Measurements from ENCODE around the gene SLC41A3.

The SLC41A3 gene

DNA sequence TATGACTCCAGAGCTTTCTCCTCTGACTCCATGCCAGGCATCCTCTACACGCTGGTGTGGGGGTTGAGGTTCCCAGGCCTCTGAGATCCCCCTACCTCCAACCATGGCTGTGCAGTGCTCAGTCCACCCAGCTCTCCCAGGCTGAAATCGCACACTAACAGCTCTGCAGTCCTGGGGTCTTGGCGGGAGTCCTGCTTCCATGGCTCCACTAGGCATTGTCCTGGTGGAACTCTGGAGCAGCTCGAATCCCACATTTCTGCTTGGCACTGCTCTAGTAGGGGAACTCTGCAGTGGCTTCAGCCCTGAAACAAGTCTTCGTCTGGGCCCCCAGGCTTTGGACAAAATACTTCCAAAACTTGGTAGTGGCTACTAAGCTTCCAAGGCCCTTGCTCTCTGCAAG lies 64.2 kb downstream of the SLC41A3 start:
- Histone ChIP-seq H3K27me3 (replicated peaks; ENCODE audit: insufficient read depth, low read length) (no peaks in the 10 kb centered on the region), H3K4me2 (ENCODE audit: low read depth, low read length) (no peak overlapping the region), H3K27ac (ENCODE audit: low read length) (no peak overlapping the region), H3K9ac (ENCODE audit: low read length) (no peak overlapping the region), H3K9me2 (replicated peaks; ENCODE audit: insufficient read depth, low read length) (no peaks in the 10 kb centered on the region), H3K4me1 (ENCODE audit: low read length) (no peaks in the 10 kb centered on the region), H3K79me2 (ENCODE audit: low read length) (no peaks in the 10 kb centered on the region), H4K20me1 (ENCODE audit: insufficient read depth, low read length) (no peaks in the 10 kb centered on the region), H3F3A (ENCODE audit: insufficient read depth, low read length) (no peaks in the 10 kb centered on the region), H2AFZ (ENCODE audit: low read length) (no peak overlapping the region), H3K36me3 (replicated peaks; ENCODE audit: insufficient read depth, low read length) (no peaks in the 10 kb centered on the region), H3K9me3 (replicated peaks; ENCODE audit: insufficient read depth, low read length) (no peaks in the 10 kb centered on the region), H3K4me3 (ENCODE audit: low read length) (no peak overlapping the region)
- DNase-seq = no peak
- no peak for TF ChIP-seq EZH2phosphoT487 (IDR thresholded peaks at IDR 0.05; ENCODE audit: low read length)
- TF ChIP-seq EZH2 (optimal IDR thresholded peaks at IDR 0.05; ENCODE audit: low read depth, low read length) = no peak

DNA sequence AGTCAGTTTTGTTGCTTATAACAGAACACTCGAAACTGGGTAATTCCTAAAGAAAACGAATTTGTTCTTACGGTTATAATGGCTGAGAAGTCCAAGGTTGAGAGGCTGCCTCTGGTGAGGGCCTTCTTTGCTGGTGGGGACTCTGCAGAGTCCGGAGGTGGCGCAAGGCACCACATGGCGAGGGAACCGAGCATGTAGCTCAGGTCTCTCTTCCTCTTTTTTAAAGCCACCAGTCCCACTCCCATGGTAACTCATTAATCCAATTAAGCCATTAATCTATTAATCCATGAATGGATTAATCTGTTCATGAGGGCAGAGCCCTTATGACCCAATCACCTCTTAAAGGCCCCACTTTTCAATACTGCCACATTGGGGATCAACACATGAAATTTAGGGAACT lies 64.9 kb downstream of the SLC41A3 start:
- TF ChIP-seq EZH2phosphoT487 (IDR thresholded peaks at IDR 0.05; ENCODE audit: low read length) (no peak), EZH2 (optimal IDR thresholded peaks at IDR 0.05; ENCODE audit: low read depth, low read length) (no peak)
- TF ChIP-seq, protein P1, sequence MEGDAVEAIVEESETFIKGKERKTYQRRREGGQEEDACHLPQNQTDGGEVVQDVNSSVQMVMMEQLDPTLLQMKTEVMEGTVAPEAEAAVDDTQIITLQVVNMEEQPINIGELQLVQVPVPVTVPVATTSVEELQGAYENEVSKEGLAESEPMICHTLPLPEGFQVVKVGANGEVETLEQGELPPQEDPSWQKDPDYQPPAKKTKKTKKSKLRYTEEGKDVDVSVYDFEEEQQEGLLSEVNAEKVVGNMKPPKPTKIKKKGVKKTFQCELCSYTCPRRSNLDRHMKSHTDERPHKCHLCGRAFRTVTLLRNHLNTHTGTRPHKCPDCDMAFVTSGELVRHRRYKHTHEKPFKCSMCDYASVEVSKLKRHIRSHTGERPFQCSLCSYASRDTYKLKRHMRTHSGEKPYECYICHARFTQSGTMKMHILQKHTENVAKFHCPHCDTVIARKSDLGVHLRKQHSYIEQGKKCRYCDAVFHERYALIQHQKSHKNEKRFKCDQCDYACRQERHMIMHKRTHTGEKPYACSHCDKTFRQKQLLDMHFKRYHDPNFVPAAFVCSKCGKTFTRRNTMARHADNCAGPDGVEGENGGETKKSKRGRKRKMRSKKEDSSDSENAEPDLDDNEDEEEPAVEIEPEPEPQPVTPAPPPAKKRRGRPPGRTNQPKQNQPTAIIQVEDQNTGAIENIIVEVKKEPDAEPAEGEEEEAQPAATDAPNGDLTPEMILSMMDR (IDR thresholded peaks at IDR 0.05; ENCODE audit: low read length) = no peak
- DNase-seq = no peak
- H3K36me3 ChIP-seq (replicated peaks; ENCODE audit: insufficient read depth, low read length) = no peaks in the 10 kb centered on the region
- H3F3A ChIP-seq (ENCODE audit: insufficient read depth, low read length) = no peaks in the 10 kb centered on the region
- no peak overlapping the region for H2AFZ ChIP-seq (ENCODE audit: low read length)
- no peak overlapping the region for H3K27ac ChIP-seq (ENCODE audit: low read length)
- H3K9me2 ChIP-seq (replicated peaks; ENCODE audit: insufficient read depth, low read length) = no peaks in the 10 kb centered on the region
- H3K79me2 ChIP-seq (ENCODE audit: low read length) = no peaks in the 10 kb centered on the region
- no peak overlapping the region for H3K4me2 ChIP-seq (ENCODE audit: low read depth, low read length)
- H3K4me3 ChIP-seq (ENCODE audit: low read length) = no peak overlapping the region
- no peak overlapping the region for H3K9ac ChIP-seq (ENCODE audit: low read length)
- H3K4me1 ChIP-seq (ENCODE audit: low read length) = no peaks in the 10 kb centered on the region
- H3K27me3 ChIP-seq (replicated peaks; ENCODE audit: insufficient read depth, low read length) = no peaks in the 10 kb centered on the region
- H4K20me1 ChIP-seq (ENCODE audit: insufficient read depth, low read length) = no peaks in the 10 kb centered on the region
- no peaks in the 10 kb centered on the region for H3K9me3 ChIP-seq (replicated peaks; ENCODE audit: insufficient read depth, low read length)

DNA sequence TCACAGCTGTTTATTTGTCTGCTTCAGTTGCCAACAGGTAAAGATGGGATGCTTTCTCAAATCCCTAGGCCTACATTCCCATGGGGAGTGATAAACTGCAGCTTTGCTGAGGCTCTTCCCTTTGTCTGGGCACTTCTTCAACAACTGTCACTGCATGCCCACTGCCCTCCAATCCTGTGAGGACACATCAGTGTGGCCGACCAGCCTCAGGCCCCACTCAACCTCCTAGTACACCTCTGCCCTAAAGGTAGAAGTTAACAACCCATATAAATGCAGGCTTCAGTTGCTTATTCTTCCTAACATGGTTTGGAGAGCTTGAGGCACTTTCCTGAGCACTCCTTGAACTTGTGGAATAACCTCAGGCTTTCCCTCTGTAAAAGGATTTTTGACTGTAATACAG lies 65.4 kb downstream of the SLC41A3 start:
- Histone ChIP-seq H2AFZ (ENCODE audit: low read length) (no peak overlapping the region), H3K79me2 (ENCODE audit: low read length) (no peaks in the 10 kb centered on the region), H3K4me1 (ENCODE audit: low read length) (no peaks in the 10 kb centered on the region), H3F3A (ENCODE audit: insufficient read depth, low read length) (no peaks in the 10 kb centered on the region), H3K9me2 (replicated peaks; ENCODE audit: insufficient read depth, low read length) (no peaks in the 10 kb centered on the region), H3K4me2 (ENCODE audit: low read depth, low read length) (no peak overlapping the region), H3K36me3 (replicated peaks; ENCODE audit: insufficient read depth, low read length) (no peaks in the 10 kb centered on the region), H3K27ac (ENCODE audit: low read length) (no peak overlapping the region), H3K9me3 (replicated peaks; ENCODE audit: insufficient read depth, low read length) (no peaks in the 10 kb centered on the region), H3K4me3 (ENCODE audit: low read length) (no peak overlapping the region), H4K20me1 (ENCODE audit: insufficient read depth, low read length) (no peaks in the 10 kb centered on the region), H3K27me3 (replicated peaks; ENCODE audit: insufficient read depth, low read length) (no peaks in the 10 kb centered on the region), H3K9ac (ENCODE audit: low read length) (no peak overlapping the region)
- no peak for TF ChIP-seq EZH2 (optimal IDR thresholded peaks at IDR 0.05; ENCODE audit: low read depth, low read length)
- DNase-seq = no peak

DNA sequence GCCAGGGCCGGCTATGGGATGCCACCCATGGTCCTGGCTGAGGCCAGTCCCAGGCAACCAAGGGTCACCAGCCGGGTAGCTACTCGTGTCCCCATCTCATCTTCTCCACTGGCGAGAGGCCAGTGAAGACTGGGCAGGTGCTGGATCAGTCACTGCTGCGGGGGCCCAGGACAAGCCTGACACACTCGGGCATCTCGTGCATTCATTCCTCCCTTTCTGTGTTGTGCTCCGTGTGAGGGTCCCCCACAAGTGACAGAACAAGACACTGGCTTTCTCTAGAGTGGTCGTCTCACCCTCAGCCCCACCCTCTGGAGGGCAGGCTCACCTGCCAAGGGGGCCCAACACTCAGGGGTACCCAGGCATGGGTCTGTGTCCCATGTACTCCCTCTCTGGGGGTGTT lies 66.6 kb downstream of the SLC41A3 start:
- no peak for DNase-seq
- Histone ChIP-seq H3K9me2 (replicated peaks; ENCODE audit: insufficient read depth, low read length) (no peaks in the 10 kb centered on the region), H3K4me2 (ENCODE audit: low read depth, low read length) (no peak overlapping the region), H3K36me3 (replicated peaks; ENCODE audit: insufficient read depth, low read length) (no peaks in the 10 kb centered on the region), H3K9me3 (replicated peaks; ENCODE audit: insufficient read depth, low read length) (no peaks in the 10 kb centered on the region), H3F3A (ENCODE audit: insufficient read depth, low read length) (no peaks in the 10 kb centered on the region), H3K4me1 (ENCODE audit: low read length) (no peaks in the 10 kb centered on the region), H4K20me1 (ENCODE audit: insufficient read depth, low read length) (no peaks in the 10 kb centered on the region), H3K27ac (ENCODE audit: low read length) (no peak overlapping the region), H3K27me3 (replicated peaks; ENCODE audit: insufficient read depth, low read length) (no peaks in the 10 kb centered on the region), H3K9ac (ENCODE audit: low read length) (no peak overlapping the region), H3K4me3 (ENCODE audit: low read length) (no peak overlapping the region), H2AFZ (ENCODE audit: low read length) (no peak overlapping the region), H3K79me2 (ENCODE audit: low read length) (no peaks in the 10 kb centered on the region)
- TF ChIP-seq, protein P1 (IDR thresholded peaks at IDR 0.05; ENCODE audit: low read length) = no peak
- no peak for TF ChIP-seq EZH2 (optimal IDR thresholded peaks at IDR 0.05; ENCODE audit: low read depth, low read length)
- TF ChIP-seq EZH2phosphoT487 (IDR thresholded peaks at IDR 0.05; ENCODE audit: low read length) = no peak
